ENCODE data around the gene TTC17.

The TTC17 gene

GRCh38 chr11:43382614-43383013 lies 23.9 kb downstream of the TTC17 start:
- H2BK120ac ChIP-seq (ENCODE audit: low read depth, low read length), result no peak overlapping the region
- DNase-seq (ENCODE audit: low spot score), result no peak
- peaks cover 9 to 87% of the 10 kb centered on the region in 2 donors for H3K36me3 ChIP-seq (replicated peaks in 1 of 2; ENCODE audit: control insufficient read depth in 2 of 2, insufficient read depth in 2 of 2, low read length in 2 of 2)
- H2AK5ac ChIP-seq (ENCODE audit: low read depth, low read length), result no peak overlapping the region
- no peak overlapping the region for H2BK12ac ChIP-seq (ENCODE audit: low read length)
- H3K4me3 ChIP-seq (ENCODE audit: low read length in 2 of 2), result no peak overlapping the region
- no peak overlapping the region for H3K4me2 ChIP-seq (ENCODE audit: insufficient read depth, low read length, poor library complexity, severe bottlenecking)
- no CpG with 5 or more reads among the region's 1 CpG for WGBS, 2 donors (ENCODE audit: extremely low coverage in 2 of 2, insufficient read length in 2 of 2, insufficient replicate concordance in 1 of 2)
- H3K23ac ChIP-seq (ENCODE audit: low read depth, low read length, poor library complexity), result no peak overlapping the region
- no peak overlapping the region for H2BK5ac ChIP-seq (ENCODE audit: low read length)
- H3K14ac ChIP-seq (ENCODE audit: low read length), result no peak overlapping the region
- H3K9me3 ChIP-seq (replicated peaks in 1 of 2; ENCODE audit: control insufficient read depth in 2 of 2, insufficient read depth in 1 of 2, low read depth in 1 of 2, low read length in 2 of 2), result no peaks in the 10 kb centered on the region
- H2BK15ac ChIP-seq (ENCODE audit: low read length), result no peak overlapping the region
- H3K79me1 ChIP-seq (ENCODE audit: low read depth, low read length), result no peaks in the 10 kb centered on the region
- no peak overlapping the region for H3K4ac ChIP-seq (ENCODE audit: low read length)
- no peak overlapping the region for H3K27ac ChIP-seq (replicated peaks; ENCODE audit: low read length)
- no peak overlapping the region for H4K8ac ChIP-seq (ENCODE audit: low read depth, low read length)
- no peak overlapping the region for H2AFZ ChIP-seq (ENCODE audit: low read length)
- H4K91ac ChIP-seq (ENCODE audit: low read depth, low read length, poor library complexity), result no peak overlapping the region
- H3K4me1 ChIP-seq (ENCODE audit: control insufficient read depth in 2 of 2, insufficient read depth in 1 of 2, low read depth in 1 of 2, low read length in 2 of 2), result no peaks in the 10 kb centered on the region
- no peak overlapping the region for H3K18ac ChIP-seq (ENCODE audit: low read length)
- H3K9ac ChIP-seq (ENCODE audit: low read depth, low read length, poor library complexity), result no peak overlapping the region
- no peaks in the 10 kb centered on the region for H3K27me3 ChIP-seq (ENCODE audit: control insufficient read depth in 3 of 3, insufficient read depth in 3 of 3, low read depth in 1 of 3, low read length in 3 of 3)

GRCh38 chr11:43384393-43384792 lies 25.7 kb downstream of the TTC17 start:
- Histone ChIP-seq H3K23ac (ENCODE audit: low read depth, low read length, poor library complexity) (no peak overlapping the region), H3K9me3 (replicated peaks in 1 of 2; ENCODE audit: control insufficient read depth in 2 of 2, insufficient read depth in 1 of 2, low read depth in 1 of 2, low read length in 2 of 2) (no peaks in the 10 kb centered on the region), H3K14ac (ENCODE audit: low read length) (no peak overlapping the region), H3K27me3 (ENCODE audit: control insufficient read depth in 3 of 3, insufficient read depth in 3 of 3, low read depth in 1 of 3, low read length in 3 of 3) (no peaks in the 10 kb centered on the region), H3K4ac (ENCODE audit: low read length) (no peak overlapping the region), H2BK12ac (ENCODE audit: low read length) (no peak overlapping the region), H3K27ac (replicated peaks; ENCODE audit: low read length) (no peak overlapping the region), H3K79me1 (ENCODE audit: low read depth, low read length) (no peaks in the 10 kb centered on the region), H4K91ac (ENCODE audit: low read depth, low read length, poor library complexity) (no peak overlapping the region), H3K36me3 (replicated peaks in 1 of 2; ENCODE audit: control insufficient read depth in 2 of 2, insufficient read depth in 2 of 2, low read length in 2 of 2) (peaks cover 8 to 92% of the 10 kb centered on the region in 2 donors), H3K18ac (ENCODE audit: low read length) (no peak overlapping the region), H2BK5ac (ENCODE audit: low read length) (no peak overlapping the region), H2AFZ (ENCODE audit: low read length) (no peak overlapping the region), H2AK5ac (ENCODE audit: low read depth, low read length) (no peak overlapping the region), H3K4me1 (ENCODE audit: control insufficient read depth in 2 of 2, insufficient read depth in 1 of 2, low read depth in 1 of 2, low read length in 2 of 2) (no peaks in the 10 kb centered on the region), H2BK120ac (ENCODE audit: low read depth, low read length) (no peak overlapping the region), H2BK15ac (ENCODE audit: low read length) (no peak overlapping the region), H3K4me2 (ENCODE audit: insufficient read depth, low read length, poor library complexity, severe bottlenecking) (no peak overlapping the region), H4K8ac (ENCODE audit: low read depth, low read length) (no peak overlapping the region), H3K4me3 (ENCODE audit: low read length in 2 of 2) (no peak overlapping the region), H3K9ac (ENCODE audit: low read depth, low read length, poor library complexity) (no peak overlapping the region)
- DNase-seq (ENCODE audit: low spot score), result no peak
- WGBS, 2 donors (ENCODE audit: extremely low coverage in 2 of 2, insufficient read length in 2 of 2, insufficient replicate concordance in 1 of 2), result no CpG with 5 or more reads among the region's 5 CpGs

- no peaks in the 10 kb centered on the region for H3K79me1 ChIP-seq (ENCODE audit: low read depth, low read length)
- no peak overlapping the region for H3K4ac ChIP-seq (ENCODE audit: low read length)
- no peak overlapping the region for H3K9ac ChIP-seq (ENCODE audit: low read depth, low read length, poor library complexity)
- H3K4me3 ChIP-seq (ENCODE audit: low read length in 2 of 2), result no peak overlapping the region
- no peak overlapping the region for H4K91ac ChIP-seq (ENCODE audit: low read depth, low read length, poor library complexity)
- no peak overlapping the region for H3K14ac ChIP-seq (ENCODE audit: low read length)
- no peak overlapping the region for H3K18ac ChIP-seq (ENCODE audit: low read length)
- no peak overlapping the region for H3K23ac ChIP-seq (ENCODE audit: low read depth, low read length, poor library complexity)
- DNase-seq (ENCODE audit: low spot score), result no peak
- no peak overlapping the region for H3K27ac ChIP-seq (replicated peaks; ENCODE audit: low read length)
- no peak overlapping the region for H2AFZ ChIP-seq (ENCODE audit: low read length)
- no peak overlapping the region for H3K4me2 ChIP-seq (ENCODE audit: insufficient read depth, low read length, poor library complexity, severe bottlenecking)
- H3K27me3 ChIP-seq (ENCODE audit: control insufficient read depth in 3 of 3, insufficient read depth in 3 of 3, low read depth in 1 of 3, low read length in 3 of 3), result no peaks in the 10 kb centered on the region
- H3K4me1 ChIP-seq (ENCODE audit: control insufficient read depth in 2 of 2, insufficient read depth in 1 of 2, low read depth in 1 of 2, low read length in 2 of 2), result no peaks in the 10 kb centered on the region
- H2BK15ac ChIP-seq (ENCODE audit: low read length), result no peak overlapping the region
- no peak overlapping the region for H2BK12ac ChIP-seq (ENCODE audit: low read length)
- peaks cover 12 to 93% of the 10 kb centered on the region in 2 donors for H3K36me3 ChIP-seq (replicated peaks in 1 of 2; ENCODE audit: control insufficient read depth in 2 of 2, insufficient read depth in 2 of 2, low read length in 2 of 2)
- no peak overlapping the region for H2AK5ac ChIP-seq (ENCODE audit: low read depth, low read length)
- no peaks in the 10 kb centered on the region for H3K9me3 ChIP-seq (replicated peaks in 1 of 2; ENCODE audit: control insufficient read depth in 2 of 2, insufficient read depth in 1 of 2, low read depth in 1 of 2, low read length in 2 of 2)
- H2BK120ac ChIP-seq (ENCODE audit: low read depth, low read length), result no peak overlapping the region
- WGBS, 2 donors (ENCODE audit: extremely low coverage in 2 of 2, insufficient read length in 2 of 2, insufficient replicate concordance in 1 of 2), result no CpG with 5 or more reads among the region's 5 CpGs
- H4K8ac ChIP-seq (ENCODE audit: low read depth, low read length), result no peak overlapping the region
- no peak overlapping the region for H2BK5ac ChIP-seq (ENCODE audit: low read length)
Measured at GRCh38 chr11:43392713-43393112, 34.0 kb downstream of the TTC17 start.

- Histone ChIP-seq H2BK15ac (ENCODE audit: low read length) (no peak overlapping the region), H3K4me3 (ENCODE audit: low read length in 2 of 2) (no peak overlapping the region), H3K27me3 (ENCODE audit: control insufficient read depth in 3 of 3, insufficient read depth in 3 of 3, low read depth in 1 of 3, low read length in 3 of 3) (no peaks in the 10 kb centered on the region), H3K27ac (replicated peaks; ENCODE audit: low read length) (no peak overlapping the region), H2BK120ac (ENCODE audit: low read depth, low read length) (no peak overlapping the region), H3K4me2 (ENCODE audit: insufficient read depth, low read length, poor library complexity, severe bottlenecking) (no peak overlapping the region), H3K14ac (ENCODE audit: low read length) (no peak overlapping the region), H3K9ac (ENCODE audit: low read depth, low read length, poor library complexity) (no peak overlapping the region), H2AFZ (ENCODE audit: low read length) (no peak overlapping the region), H3K9me3 (replicated peaks in 1 of 2; ENCODE audit: control insufficient read depth in 2 of 2, insufficient read depth in 1 of 2, low read depth in 1 of 2, low read length in 2 of 2) (no peaks in the 10 kb centered on the region), H3K4ac (ENCODE audit: low read length) (no peak overlapping the region), H3K18ac (ENCODE audit: low read length) (no peak overlapping the region), H4K8ac (ENCODE audit: low read depth, low read length) (no peak overlapping the region), H2BK5ac (ENCODE audit: low read length) (no peak overlapping the region), H3K23ac (ENCODE audit: low read depth, low read length, poor library complexity) (no peak overlapping the region), H2AK5ac (ENCODE audit: low read depth, low read length) (no peak overlapping the region), H3K79me1 (ENCODE audit: low read depth, low read length) (no peaks in the 10 kb centered on the region), H2BK12ac (ENCODE audit: low read length) (no peak overlapping the region), H4K91ac (ENCODE audit: low read depth, low read length, poor library complexity) (no peak overlapping the region), H3K36me3 (replicated peaks in 1 of 2; ENCODE audit: control insufficient read depth in 2 of 2, insufficient read depth in 2 of 2, low read length in 2 of 2) (peaks cover 16 to 95% of the 10 kb centered on the region in 2 donors), H3K4me1 (ENCODE audit: control insufficient read depth in 2 of 2, insufficient read depth in 1 of 2, low read depth in 1 of 2, low read length in 2 of 2) (no peaks in the 10 kb centered on the region)
- no peak for DNase-seq (ENCODE audit: low spot score)
- WGBS, 2 donors (ENCODE audit: extremely low coverage in 2 of 2, insufficient read length in 2 of 2, insufficient replicate concordance in 1 of 2), result no CpG with 5 or more reads among the region's 2 CpGs
Measured at GRCh38 chr11:43393765-43394355, 35.1 kb downstream of the TTC17 start.

Data from neuronal stem cell (in vitro differentiated cells).